MM.1S (cell line): ENCODE results near the gene ELMO1.

Experiments
- CTCF ChIP-seq: fragments of 300-600 bp; sonication (generic); IDR thresholded peaks from 2 replicates; pipeline ENCODE4 v1.5.1; 2016; ENCODE audit warnings: antibody characterized with exemption, low read length, mixed read lengths
- EZH2 ChIP-seq: fragments of 300-600 bp; sonication (generic); optimal IDR thresholded peaks from 2 replicates; pipeline ENCODE3; 2017; ENCODE audit warnings: low read depth, mild to moderate bottlenecking, antibody characterized with exemption, low read length, mixed read lengths
- EZH2phosphoT487 ChIP-seq: fragments of 300-600 bp; sonication (generic); IDR thresholded peaks from 2 replicates; pipeline ENCODE4 v1.6.1; 2018; ENCODE audit warnings: antibody characterized with exemption, low read length

- TF ChIP-seq CTCF (no peak), EZH2phosphoT487 (no peak), EZH2 (no peak)
These were observed 76.9 kb downstream of the ELMO1 start for GRCh38 chr7:37371755-37372154.
